HepG2 (cell line): ENCODE data around the gene ACSBG1. TPM values are rescaled to one million over a fixed set of nuclear protein-coding genes. Genes with fewer than 3 reads are reported as not detected.

Experiments
- ATAC-seq: fragments of 200-7000 bp; cut with Tn5 transposase; 3 replicates; pipeline ENCODE4 v1.9.1; 2020; ENCODE audit warnings: mild to moderate bottlenecking, moderate library complexity
- BruUV-seq: library from RNA; stranded (reverse); fragments of 400-500 nt; replicated peaks from 2 replicates; lab custom pipeline; 2021; lab: Mats Ljungman, UMichigan
- CTCF ChIA-PET: fragments of 300-600 bp; formaldehyde crosslinking; extraction: SDS; loops from one replicate; lab custom pipeline; 2021; ENCODE audit warnings: low total read pairs, inconsistent platforms, low intra/inter-chr PET ratio; lab: Yijun Ruan, JAX
- POLR2A ChIA-PET: fragments of 350-600 bp; sonication (Branson Sonifier 250); formaldehyde crosslinking; loops from one replicate; lab custom pipeline; 2020; ENCODE audit warnings: antibody characterized with exemption, inconsistent platforms; lab: Yijun Ruan, JAX
- DNase-seq: peaks from one replicate; pipeline ENCODE4 v3.0.0-alpha.2; 2015; ENCODE audit warnings: low spot score
- FAIRE-seq: peaks from 3 replicates; lab custom pipeline; 2011; peaks lifted over from hg19 to GRCh38; lab: Jason Lieb, UNC
- H2AFZ ChIP-seq: one replicate; pipeline ENCODE4 v1.6.1; 2011; ENCODE audit warnings: low read length, inconsistent platforms
- H3K27ac ChIP-seq: fragments of 300-600 bp; 3 replicates; pipeline ENCODE4 v1.8.0; 2011; ENCODE audit warnings: mixed run types, mild to moderate bottlenecking, mixed read lengths, low read length, inconsistent platforms; ENCODE audit not compliant: insufficient read depth; ENCODE audit errors: extremely low read length
- H3K27me3 ChIP-seq, 2 experiments: fragments of 200-600 bp in 1 of 2; 2 replicates in 1 of 2; 3 replicates in 1 of 2; pipeline versions ENCODE4 v1.6.0 to v1.8.0; 2011; ENCODE audit warnings: low read length in 2 of 2, mild to moderate bottlenecking in 2 of 2, moderate library complexity in 2 of 2, inconsistent platforms in 1 of 2; ENCODE audit not compliant: insufficient read depth in 2 of 2, control insufficient read depth in 1 of 2
- H3K36me3 ChIP-seq, 2 experiments: fragments of 200-600 bp in 1 of 2; replicated peaks in 1 of 2; 2 replicates in 1 of 2; 3 replicates in 1 of 2; pipeline versions ENCODE4 v1.5.1 to v1.8.0; 2011; ENCODE audit warnings: low read length in 2 of 2, inconsistent platforms in 1 of 2; ENCODE audit not compliant: insufficient read depth in 2 of 2, control insufficient read depth in 1 of 2
- H3K4me1 ChIP-seq: 2 replicates; pipeline ENCODE4 v1.5.1; 2012; ENCODE audit warnings: low read length, inconsistent platforms; ENCODE audit not compliant: insufficient read depth
- H3K4me2 ChIP-seq: 2 replicates; pipeline ENCODE4 v1.6.0; 2011; ENCODE audit warnings: low read depth, low read length, inconsistent platforms
- H3K4me3 ChIP-seq, 3 experiments: fragments of 200-600 bp in 1 of 3; sonication (generic), shearing (Covaris generic) in 1 of 3; replicated peaks in 1 of 3; 2 replicates each; pipeline ENCODE4 v1.5.1; 2011 to 2016; ENCODE audit warnings: low read length in 3 of 3, inconsistent platforms in 2 of 3, low read depth in 2 of 3, mild to moderate bottlenecking in 2 of 3, control low read depth in 1 of 3, mixed read lengths in 1 of 3; ENCODE audit not compliant: insufficient read depth in 1 of 3
- H3K79me2 ChIP-seq: one replicate; pipeline ENCODE4 v1.6.1; 2011; ENCODE audit warnings: low read length, inconsistent platforms; ENCODE audit not compliant: insufficient read depth
- H3K9ac ChIP-seq: 2 replicates; pipeline ENCODE4 v1.6.0; 2011; ENCODE audit warnings: mild to moderate bottlenecking, low read depth, low read length, inconsistent platforms; ENCODE audit not compliant: insufficient read depth
- H3K9me3 ChIP-seq: 2 replicates; pipeline ENCODE4 v1.5.1; 2012; ENCODE audit warnings: mild to moderate bottlenecking, low read length
- H4K20me1 ChIP-seq: 2 replicates; pipeline ENCODE4 v1.6.0; 2011; ENCODE audit warnings: inconsistent platforms, mild to moderate bottlenecking, low read length, moderate library complexity; ENCODE audit not compliant: insufficient read depth
- BORCS8-MEF2B ChIP-seq: sonication (generic); formaldehyde crosslinking; IDR thresholded peaks from 2 replicates; pipeline ENCODE4 v1.8.0; 2022; ENCODE audit warnings: mild to moderate bottlenecking, missing genetic modification reagents
- CREB1 ChIP-seq, 2 experiments: fragments of 450-650 bp in 1 of 2; IDR thresholded peaks; 2 replicates each; pipeline ENCODE4 v1.6.1; 2016 to 2017; ENCODE audit warnings: control low read depth in 1 of 2, mild to moderate bottlenecking in 1 of 2, missing compliant biosample characterization in 1 of 2, missing genetic modification characterization in 1 of 2
- NFIC ChIP-seq: IDR thresholded peaks from 2 replicates; pipeline ENCODE4 v1.6.1; 2012; ENCODE audit warnings: mild to moderate bottlenecking, low read length, inconsistent platforms
- PTBP1 ChIP-seq: fragments of 200-400 bp; formaldehyde crosslinking; IDR thresholded peaks from 2 replicates; pipeline ENCODE4 v1.6.1; 2018; ENCODE audit warnings: low read length, low read depth; ENCODE audit not compliant: poor library complexity, severe bottlenecking
- ZNF205 ChIP-seq: IDR thresholded peaks from 2 replicates; pipeline ENCODE4 v1.6.1; 2018; ENCODE audit warnings: missing biosample characterization, missing genetic modification reagents
- ZNF496 ChIP-seq: sonication (generic); formaldehyde crosslinking; IDR thresholded peaks from 2 replicates; pipeline ENCODE4 v1.8.1; 2023; ENCODE audit warnings: mild to moderate bottlenecking, moderate library complexity, missing genetic modification reagents; ENCODE audit not compliant: insufficient replicate concordance
- ZNF746 ChIP-seq: sonication (generic); formaldehyde crosslinking; IDR thresholded peaks from 2 replicates; pipeline ENCODE4 v1.8.0; 2022; ENCODE audit warnings: mild to moderate bottlenecking, missing genetic modification reagents
- ZNF83 ChIP-seq: sonication (generic); formaldehyde crosslinking; IDR thresholded peaks from 2 replicates; pipeline ENCODE4 v1.4.0; 2020; ENCODE audit warnings: missing genetic modification reagents, mild to moderate bottlenecking, borderline replicate concordance
- ZSCAN25 ChIP-seq: sonication (generic); formaldehyde crosslinking; IDR thresholded peaks from 2 replicates; pipeline ENCODE4 v1.8.0; 2022; ENCODE audit warnings: mild to moderate bottlenecking, missing genetic modification reagents
- WGBS: methylation state at CpG from one replicate; pipeline ENCODE4 v1.1.6; 2017; ENCODE audit warnings: low lambda C conversion rate; 5-methylcytosine and 5-hydroxymethylcytosine counted together
- in situ Hi-C: cut with HindIII; loops from 2 replicates; pipeline ENCODE4 v1.10.0; 2017; ENCODE audit warnings: low pct_unique_long_range_greater_than_20kb; ENCODE audit not compliant: extremely low pct_ligation_motif_present
- intact Hi-C: fragments of 100-400 bp; cut with micrococcal nuclease; formaldehyde crosslinking; loops from one replicate; pipeline ENCODE4 v1.10.0; 2022; ENCODE audit not compliant: unreplicated experiment
- polyA plus RNA-seq, 8 experiments: library from polyadenylated mRNA; depleted of rRNA in 3 of 8; stranded (reverse) in 7 of 8; unstranded in 1 of 8; fragments of >200 nt; fragmentation: Illumina TruSeq in 4 of 8; extraction: Trizol in 4 of 8; gene quantifications; 2 replicates each; pipeline versions ENCODE4 v1.2.1 to v1.2.3, GENCODE V29; 2011 to 2016; ENCODE audit warnings: low read depth in 4 of 8, missing spikeins in 1 of 8, mixed read lengths in 1 of 8; ENCODE audit not compliant: insufficient read depth in 1 of 8
- total RNA-seq, 5 experiments: library from RNA; depleted of rRNA; stranded (reverse); fragments of >200 nt; fragmentation: Illumina TruSeq; extraction: Trizol; gene quantifications; 2 replicates each; pipeline ENCODE4 v1.2.3, GENCODE V29; 2016; ENCODE audit warnings: low read depth in 1 of 5
- TF ChIP-seq, protein P1 (sequence below): sonication (generic); formaldehyde crosslinking; IDR thresholded peaks from 2 replicates; pipeline ENCODE4 v1.5.0; 2020; ENCODE audit warnings: missing genetic modification reagents
- TF ChIP-seq, protein P2 (sequence below): sonication (generic); formaldehyde crosslinking; IDR thresholded peaks from 2 replicates; pipeline ENCODE4 v1.9.0; 2021; ENCODE audit warnings: mild to moderate bottlenecking, missing genetic modification reagents
- TF ChIP-seq, protein P3 (sequence below): sonication (generic); formaldehyde crosslinking; IDR thresholded peaks from 2 replicates; pipeline ENCODE4 v1.4.0; 2020; ENCODE audit warnings: missing genetic modification reagents; ENCODE audit errors: not compliant biosample characterization

The ACSBG1 gene
- total and polyA plus RNA-seq, 2 of the 13 experiments (the other 11 are each of a cell fraction or from before 2014, with no cell fraction given): 0.35 to 0.81 TPM

DNA sequence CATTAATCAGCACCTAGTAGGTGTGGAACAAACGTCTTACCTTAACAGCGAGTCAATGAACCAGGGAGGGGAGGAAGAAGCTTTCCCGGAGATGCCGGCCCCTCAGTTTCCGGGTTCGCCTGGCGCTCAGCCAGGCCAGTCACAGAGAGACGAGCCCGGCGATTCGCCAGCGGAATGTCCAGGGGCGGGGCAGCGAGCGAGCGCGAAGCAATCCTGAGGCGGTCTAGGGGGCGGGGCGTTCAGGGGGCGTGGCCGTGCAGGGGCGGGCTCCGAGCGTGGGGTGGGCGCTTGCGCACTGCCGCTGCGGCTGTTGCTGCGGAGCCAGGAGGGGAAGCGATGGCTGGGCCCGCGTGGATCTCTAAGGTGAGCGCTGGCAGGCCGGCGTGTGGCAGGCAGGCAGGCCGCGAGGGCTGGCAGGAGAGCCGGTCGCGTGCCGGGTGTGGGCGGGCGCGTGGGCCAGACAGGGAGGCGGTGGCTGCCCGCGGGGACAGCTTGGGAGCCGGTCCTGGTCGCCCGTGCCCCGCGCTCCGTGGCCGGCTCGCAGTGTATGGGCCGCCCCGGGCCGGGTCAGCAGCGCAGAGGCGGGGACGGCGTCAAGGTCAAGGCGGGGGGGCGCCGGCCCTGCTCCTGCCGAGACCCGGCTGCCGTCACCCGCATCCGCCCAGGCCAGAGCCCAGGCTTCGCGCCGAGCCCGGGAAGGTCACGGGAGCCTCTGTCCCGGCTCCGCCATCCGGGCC lies 85.1 kb downstream of the ACSBG1 start, which contains the start of gene IDH3A (continued):
- no peak for TF ChIP-seq PTBP1
- TF ChIP-seq ZNF83: no peak
- TF ChIP-seq, protein P1, sequence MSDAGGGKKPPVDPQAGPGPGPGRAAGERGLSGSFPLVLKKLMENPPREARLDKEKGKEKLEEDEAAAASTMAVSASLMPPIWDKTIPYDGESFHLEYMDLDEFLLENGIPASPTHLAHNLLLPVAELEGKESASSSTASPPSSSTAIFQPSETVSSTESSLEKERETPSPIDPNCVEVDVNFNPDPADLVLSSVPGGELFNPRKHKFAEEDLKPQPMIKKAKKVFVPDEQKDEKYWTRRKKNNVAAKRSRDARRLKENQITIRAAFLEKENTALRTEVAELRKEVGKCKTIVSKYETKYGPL (CRISPR knock-in tag): no peak
- 0 out of 2 replicates have a peak, but pooled peaks have one; percentile 10 for TF ChIP-seq CREB1 (IDR thresholded peaks at IDR 0.05)
- TF ChIP-seq CREB1 (CRISPR knock-in tag; IDR thresholded peaks at IDR 0.05): no peak

DNA sequence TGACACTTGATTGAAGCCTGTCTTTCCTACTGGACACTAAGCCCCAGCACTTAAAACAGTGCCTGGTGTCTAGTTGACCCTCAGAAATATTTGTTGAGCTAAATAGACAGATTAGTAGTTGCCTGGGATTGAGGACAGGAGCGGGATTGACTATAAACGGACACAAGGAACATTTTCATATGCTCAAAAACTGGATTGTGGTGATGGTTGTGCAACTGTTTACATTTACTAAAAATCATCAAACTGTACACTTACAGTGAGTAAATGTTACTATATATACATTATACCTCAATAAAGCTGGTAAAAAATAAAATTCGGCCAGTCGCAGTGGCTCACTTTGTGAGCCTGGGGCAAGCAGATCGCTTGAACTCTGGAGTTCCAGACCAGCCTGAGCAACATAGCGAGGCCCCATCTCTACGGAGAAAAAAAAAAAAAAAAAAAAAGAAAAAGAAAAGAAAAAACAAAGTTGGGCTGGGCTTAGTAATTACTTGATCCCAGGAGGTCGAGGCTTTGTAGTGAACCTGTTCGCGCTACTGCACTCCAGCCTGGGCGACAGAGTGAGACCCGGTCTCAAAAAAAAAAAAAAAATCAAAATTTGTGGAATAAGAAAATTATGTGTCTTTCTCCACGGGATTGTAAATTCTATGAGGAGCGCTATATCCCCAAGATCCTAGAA lies 85.8 kb downstream of the ACSBG1 start:
- ChIA-PET CTCF (no interaction called here), POLR2A (interaction anchor here (0.6 to 1.5 kb wide), 8 partner anchors 9 to 289 kb away, joined by 3 to 11 read pairs (median 4); partner anchors contain the start of genes CIB2 and SKIC8)
- peaks cover 26% of the 10 kb centered on the region for H3K4me1 ChIP-seq
- no peaks in the 10 kb centered on the region for H3K36me3 ChIP-seq
- peak; percentile 42 for ATAC-seq
- BruUV-seq: TSS peak; percentile 92
- no peak for FAIRE-seq
- H3K27me3 ChIP-seq: no peaks in the 10 kb centered on the region
- peaks cover 3% of the 10 kb centered on the region; the same call in 1 of the 2 replicates for H4K20me1 ChIP-seq
- H3K9me3 ChIP-seq: no peaks in the 10 kb centered on the region
- peak overlapping the region; percentile 91 for H3K4me2 ChIP-seq
- in situ Hi-C loops: no loop called here
- H2AFZ ChIP-seq: peak overlapping the region; percentile 19
- peak overlapping the region; percentile 57 for H3K27ac ChIP-seq
- H3K79me2 ChIP-seq: peaks cover 15% of the 10 kb centered on the region
- WGBS: 2% methylated on average over 14 of the region's 14 CpGs
- peak overlapping the region; percentile 75 to 85 (median 84) for H3K4me3 ChIP-seq
- intact Hi-C loops: loop anchor here (1.0 kb wide), 1 partner anchor 17 kb away; the partner anchor contains the start of gene CIB2
- H3K9ac ChIP-seq: peak overlapping the region; percentile 77
- DNase-seq: no peak
- TF ChIP-seq NFIC (no peak), ZNF746 (CRISPR knock-in tag) (no peak), ZSCAN25 (CRISPR knock-in tag) (no peak), ZNF205 (CRISPR knock-in tag) (no peak), BORCS8-MEF2B (CRISPR knock-in tag) (no peak), ZNF496 (CRISPR knock-in tag) (no peak)
- TF ChIP-seq, protein P2, sequence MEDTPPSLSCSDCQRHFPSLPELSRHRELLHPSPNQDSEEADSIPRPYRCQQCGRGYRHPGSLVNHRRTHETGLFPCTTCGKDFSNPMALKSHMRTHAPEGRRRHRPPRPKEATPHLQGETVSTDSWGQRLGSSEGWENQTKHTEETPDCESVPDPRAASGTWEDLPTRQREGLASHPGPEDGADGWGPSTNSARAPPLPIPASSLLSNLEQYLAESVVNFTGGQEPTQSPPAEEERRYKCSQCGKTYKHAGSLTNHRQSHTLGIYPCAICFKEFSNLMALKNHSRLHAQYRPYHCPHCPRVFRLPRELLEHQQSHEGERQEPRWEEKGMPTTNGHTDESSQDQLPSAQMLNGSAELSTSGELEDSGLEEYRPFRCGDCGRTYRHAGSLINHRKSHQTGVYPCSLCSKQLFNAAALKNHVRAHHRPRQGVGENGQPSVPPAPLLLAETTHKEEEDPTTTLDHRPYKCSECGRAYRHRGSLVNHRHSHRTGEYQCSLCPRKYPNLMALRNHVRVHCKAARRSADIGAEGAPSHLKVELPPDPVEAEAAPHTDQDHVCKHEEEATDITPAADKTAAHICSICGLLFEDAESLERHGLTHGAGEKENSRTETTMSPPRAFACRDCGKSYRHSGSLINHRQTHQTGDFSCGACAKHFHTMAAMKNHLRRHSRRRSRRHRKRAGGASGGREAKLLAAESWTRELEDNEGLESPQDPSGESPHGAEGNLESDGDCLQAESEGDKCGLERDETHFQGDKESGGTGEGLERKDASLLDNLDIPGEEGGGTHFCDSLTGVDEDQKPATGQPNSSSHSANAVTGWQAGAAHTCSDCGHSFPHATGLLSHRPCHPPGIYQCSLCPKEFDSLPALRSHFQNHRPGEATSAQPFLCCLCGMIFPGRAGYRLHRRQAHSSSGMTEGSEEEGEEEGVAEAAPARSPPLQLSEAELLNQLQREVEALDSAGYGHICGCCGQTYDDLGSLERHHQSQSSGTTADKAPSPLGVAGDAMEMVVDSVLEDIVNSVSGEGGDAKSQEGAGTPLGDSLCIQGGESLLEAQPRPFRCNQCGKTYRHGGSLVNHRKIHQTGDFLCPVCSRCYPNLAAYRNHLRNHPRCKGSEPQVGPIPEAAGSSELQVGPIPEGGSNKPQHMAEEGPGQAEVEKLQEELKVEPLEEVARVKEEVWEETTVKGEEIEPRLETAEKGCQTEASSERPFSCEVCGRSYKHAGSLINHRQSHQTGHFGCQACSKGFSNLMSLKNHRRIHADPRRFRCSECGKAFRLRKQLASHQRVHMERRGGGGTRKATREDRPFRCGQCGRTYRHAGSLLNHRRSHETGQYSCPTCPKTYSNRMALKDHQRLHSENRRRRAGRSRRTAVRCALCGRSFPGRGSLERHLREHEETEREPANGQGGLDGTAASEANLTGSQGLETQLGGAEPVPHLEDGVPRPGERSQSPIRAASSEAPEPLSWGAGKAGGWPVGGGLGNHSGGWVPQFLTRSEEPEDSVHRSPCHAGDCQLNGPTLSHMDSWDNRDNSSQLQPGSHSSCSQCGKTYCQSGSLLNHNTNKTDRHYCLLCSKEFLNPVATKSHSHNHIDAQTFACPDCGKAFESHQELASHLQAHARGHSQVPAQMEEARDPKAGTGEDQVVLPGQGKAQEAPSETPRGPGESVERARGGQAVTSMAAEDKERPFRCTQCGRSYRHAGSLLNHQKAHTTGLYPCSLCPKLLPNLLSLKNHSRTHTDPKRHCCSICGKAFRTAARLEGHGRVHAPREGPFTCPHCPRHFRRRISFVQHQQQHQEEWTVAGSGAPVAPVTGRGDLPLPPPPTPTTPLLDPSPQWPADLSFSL (CRISPR knock-in tag): no peak
- TF ChIP-seq, protein P3, sequence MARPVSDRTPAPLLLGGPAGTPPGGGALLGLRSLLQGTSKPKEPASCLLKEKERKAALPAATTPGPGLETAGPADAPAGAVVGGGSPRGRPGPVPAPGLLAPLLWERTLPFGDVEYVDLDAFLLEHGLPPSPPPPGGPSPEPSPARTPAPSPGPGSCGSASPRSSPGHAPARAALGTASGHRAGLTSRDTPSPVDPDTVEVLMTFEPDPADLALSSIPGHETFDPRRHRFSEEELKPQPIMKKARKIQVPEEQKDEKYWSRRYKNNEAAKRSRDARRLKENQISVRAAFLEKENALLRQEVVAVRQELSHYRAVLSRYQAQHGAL: no peak
